Epithelial cell of proximal tubule (primary cell): ENCODE data around the gene PTRH1. TPM values are rescaled to one million over a fixed set of nuclear protein-coding genes. Genes with fewer than 3 reads are reported as not detected.

Experiments
- DNase-seq: peaks from one replicate; pipeline ENCODE4 v3.0.0-alpha.2; 2011; ENCODE audit warnings: low read depth
- H3K4me3 ChIP-seq: 2 replicates; pipeline ENCODE4 v1.5.1; 2011; ENCODE audit warnings: low read depth, mild to moderate bottlenecking, low read length
- CTCF ChIP-seq: conservative IDR thresholded peaks from 2 replicates; pipeline ENCODE4 v1.5.1; 2012; ENCODE audit warnings: low read depth, mild to moderate bottlenecking, low read length
- total RNA-seq: library from RNA; depleted of rRNA; stranded (reverse); fragments of >200 nt; gene quantifications from 2 replicates; pipeline ENCODE4 v1.2.3, GENCODE V29; 2015

PTRH1 gene
- total RNA-seq, 1 donor from 2014 or later: 47.4 TPM

- no peak for TF ChIP-seq CTCF
- no peak overlapping the region for H3K4me3 ChIP-seq
- DNase-seq: no peak
These were observed 5.2 kb downstream of the PTRH1 start for GRCh38 chr9:127710204-127710783.

GRCh38 chr9:127708952-127709587 lies 6.4 kb downstream of the PTRH1 start:
- DNase-seq: no peak
- no peak for TF ChIP-seq CTCF

GRCh38 chr9:127707766-127708165 lies 7.7 kb downstream of the PTRH1 start:
- no peak for DNase-seq
- no peak overlapping the region for H3K4me3 ChIP-seq
- no peak for TF ChIP-seq CTCF

More at GRCh38 chr9:127708952-127709587, 6.4 kb downstream of the PTRH1 start:
- H3K4me3 ChIP-seq: no peak overlapping the region

- no peak for DNase-seq
- H3K4me3 ChIP-seq: no peak within 1 kb of the TSS
- TF ChIP-seq CTCF: no peak
These were observed 8.6 kb downstream of the PTRH1 start, which contains the start of gene CFAP157 for GRCh38 chr9:127706836-127707241. Gene CFAP157, plus strand, starts transcription at chr9:127706988. Its CDS starts 44 bp downstream, at chr9:127707032.

GRCh38 chr9:127705577-127706379 lies 9.7 kb downstream of the PTRH1 start:
- TF ChIP-seq CTCF: no peak
- H3K4me3 ChIP-seq: no peak overlapping the region
- no peak for DNase-seq

GRCh38 chr9:127703289-127703946 lies 12.0 kb downstream of the PTRH1 start:
- DNase-seq: no peak
- no peak overlapping the region for H3K4me3 ChIP-seq
- no peak for TF ChIP-seq CTCF
